ENCODE results near the gene SERPINH1. TPM values are rescaled to one million over a fixed set of nuclear protein-coding genes. Genes with fewer than 3 reads are reported as not detected.

Gene SERPINH1
- total RNA-seq, 1 donor from 2014 or later, result 484 TPM

- Mint-ChIP-seq H3K4me3 (ENCODE audit: unreplicated experiment) (no peak overlapping the region), H3K27ac (ENCODE audit: unreplicated experiment) (no peak overlapping the region), H3K36me3 (ENCODE audit: unreplicated experiment) (no peaks in the 10 kb centered on the region), H3K27me3 (ENCODE audit: unreplicated experiment) (peaks cover 37% of the 10 kb centered on the region), H3K9me3 (ENCODE audit: unreplicated experiment) (no peaks in the 10 kb centered on the region), H3K4me1 (ENCODE audit: unreplicated experiment) (peaks cover under 1% of the 10 kb centered on the region)
- TF ChIP-seq CTCF (IDR thresholded peaks at IDR 0.05), result peak; percentile 50
- no peak for DNase-seq (ENCODE audit: extremely low spot score, unreplicated experiment)
Observed at GRCh38 chr11:75597636-75598035, 35.6 kb downstream of the SERPINH1 start.

GRCh38 chr11:75598264-75598663 lies 36.2 kb downstream of the SERPINH1 start:
- Mint-ChIP-seq H3K4me3 (ENCODE audit: unreplicated experiment) (no peak overlapping the region), H3K9me3 (ENCODE audit: unreplicated experiment) (no peaks in the 10 kb centered on the region), H3K4me1 (ENCODE audit: unreplicated experiment) (peaks cover 7% of the 10 kb centered on the region), H3K27ac (ENCODE audit: unreplicated experiment) (no peak overlapping the region), H3K36me3 (ENCODE audit: unreplicated experiment) (no peaks in the 10 kb centered on the region), H3K27me3 (ENCODE audit: unreplicated experiment) (peaks cover 31% of the 10 kb centered on the region)
- no peak for TF ChIP-seq CTCF (IDR thresholded peaks at IDR 0.05)
- DNase-seq (ENCODE audit: extremely low spot score, unreplicated experiment), result no peak

GRCh38 chr11:75598900-75599299 lies 36.8 kb downstream of the SERPINH1 start:
- Mint-ChIP-seq H3K27me3 (ENCODE audit: unreplicated experiment) (peaks cover 26% of the 10 kb centered on the region), H3K9me3 (ENCODE audit: unreplicated experiment) (no peaks in the 10 kb centered on the region), H3K4me3 (ENCODE audit: unreplicated experiment) (no peak overlapping the region), H3K4me1 (ENCODE audit: unreplicated experiment) (peaks cover 14% of the 10 kb centered on the region), H3K27ac (ENCODE audit: unreplicated experiment) (no peak overlapping the region), H3K36me3 (ENCODE audit: unreplicated experiment) (no peaks in the 10 kb centered on the region)
- no peak for DNase-seq (ENCODE audit: extremely low spot score, unreplicated experiment)
- TF ChIP-seq CTCF (IDR thresholded peaks at IDR 0.05), result no peak

- Mint-ChIP-seq H3K4me3 (ENCODE audit: unreplicated experiment) (no peak overlapping the region), H3K36me3 (ENCODE audit: unreplicated experiment) (no peaks in the 10 kb centered on the region), H3K9me3 (ENCODE audit: unreplicated experiment) (no peaks in the 10 kb centered on the region), H3K27me3 (ENCODE audit: unreplicated experiment) (peaks cover 15% of the 10 kb centered on the region), H3K4me1 (ENCODE audit: unreplicated experiment) (peaks cover 20% of the 10 kb centered on the region), H3K27ac (ENCODE audit: unreplicated experiment) (no peak overlapping the region)
- DNase-seq (ENCODE audit: extremely low spot score, unreplicated experiment), result no peak
- no peak for TF ChIP-seq CTCF (IDR thresholded peaks at IDR 0.05)
Observed at GRCh38 chr11:75600356-75600755, 38.3 kb downstream of the SERPINH1 start.

- TF ChIP-seq CTCF (IDR thresholded peaks at IDR 0.05), result no peak
- H3K4me3 Mint-ChIP-seq (ENCODE audit: unreplicated experiment), result no peak overlapping the region
- H3K36me3 Mint-ChIP-seq (ENCODE audit: unreplicated experiment), result no peaks in the 10 kb centered on the region
- H3K9me3 Mint-ChIP-seq (ENCODE audit: unreplicated experiment), result no peaks in the 10 kb centered on the region
- DNase-seq (ENCODE audit: extremely low spot score, unreplicated experiment), result no peak
- H3K4me1 Mint-ChIP-seq (ENCODE audit: unreplicated experiment), result peaks cover 20% of the 10 kb centered on the region
- no peak overlapping the region for H3K27ac Mint-ChIP-seq (ENCODE audit: unreplicated experiment)
- peaks cover 9% of the 10 kb centered on the region for H3K27me3 Mint-ChIP-seq (ENCODE audit: unreplicated experiment)
Observed at GRCh38 chr11:75601494-75601893, 39.4 kb downstream of the SERPINH1 start.
